ENCODE results near the gene GOLGA8Q.
"Not testable (repeated sequence)": the region's sequence is repeated elsewhere in the genome, so short reads cannot be mapped to it uniquely, and the experiment has no call there.

The GOLGA8Q gene

DNA sequence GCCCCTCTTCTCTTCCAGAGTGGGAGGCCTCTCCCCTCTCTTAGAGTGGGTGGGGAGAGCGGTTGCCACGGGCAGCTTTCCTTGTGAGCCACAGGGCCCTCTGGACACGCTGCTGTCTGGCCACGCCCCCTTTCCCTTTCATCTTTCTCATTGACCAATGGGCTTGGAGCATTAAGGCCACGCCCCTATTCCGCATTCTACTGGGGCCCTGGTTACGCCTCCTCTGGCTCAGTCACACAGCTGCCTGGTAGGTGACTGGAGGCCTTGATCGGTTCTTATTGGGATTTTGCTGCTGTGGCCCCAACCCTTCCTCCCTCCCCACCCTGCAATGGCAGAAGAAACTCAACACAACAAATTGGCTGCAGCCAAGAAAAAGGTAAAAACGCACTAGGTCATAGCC lies at the start of gene GOLGA8Q:
Gene GOLGA8Q, plus strand, starts transcription at position 301 of the 400 bp plus-strand sequence. Its CDS starts 28 bp downstream, at position 329.
- DNase-seq (ENCODE audit: low read depth in 2 of 2), result not testable (repeated sequence)

- not testable (repeated sequence) for DNase-seq (ENCODE audit: low read depth in 2 of 2)
Observed at GRCh38 chr15:30502904-30503781, 48.7 kb upstream of the GOLGA8Q start.

DNA sequence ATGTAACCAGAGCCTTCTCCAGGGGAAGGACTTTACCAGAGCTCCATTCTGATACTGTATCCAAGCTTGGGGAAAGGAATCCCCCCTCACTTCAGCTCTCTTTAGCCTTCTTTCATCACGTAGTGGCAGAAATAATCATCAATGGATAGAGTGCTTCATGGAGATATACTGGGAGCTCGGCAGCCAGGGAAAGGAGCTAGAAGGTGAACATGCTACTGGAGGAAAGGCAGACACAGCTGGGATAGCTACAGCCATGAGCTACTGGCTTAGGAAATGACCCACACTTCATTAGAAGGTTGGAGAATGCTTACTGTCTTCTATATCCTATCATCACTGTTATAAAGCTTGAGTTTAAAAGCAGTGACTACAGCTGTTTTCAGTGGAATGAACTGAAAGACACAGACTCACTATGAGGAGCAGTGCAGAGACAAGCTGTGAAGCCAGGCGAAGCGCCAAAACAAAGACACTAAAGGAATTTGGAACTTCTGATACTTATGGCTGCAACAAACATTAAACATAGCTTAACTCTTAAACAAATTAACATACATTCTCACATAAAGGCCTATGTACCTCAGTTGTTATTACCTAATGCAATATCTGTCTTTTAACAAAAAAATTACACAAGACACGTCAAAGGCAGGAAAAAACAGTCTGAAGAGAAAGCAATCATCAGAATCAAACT lies 47.5 kb upstream of the GOLGA8Q start:
- DNase-seq (ENCODE audit: low read depth in 2 of 2), result not testable (repeated sequence)

DNA sequence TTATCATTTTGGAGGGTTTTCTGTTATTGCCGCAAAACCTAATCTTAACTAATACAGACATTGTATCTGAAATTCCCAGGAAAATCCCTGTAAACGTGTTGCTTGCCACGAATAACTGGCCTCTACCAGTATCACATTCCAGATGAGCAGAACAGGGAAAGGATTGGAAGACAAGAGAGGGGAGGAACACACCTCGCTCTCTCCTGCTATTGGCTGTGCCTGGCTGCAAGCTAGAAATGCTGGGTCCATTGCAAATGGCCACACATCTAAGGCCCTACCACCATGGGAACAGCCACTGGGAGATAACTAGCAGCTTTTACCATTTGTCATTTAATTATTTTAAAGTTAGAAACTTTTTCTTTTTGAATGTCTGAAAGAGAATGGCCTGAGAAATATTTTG lies 37.3 kb upstream of the GOLGA8Q start:
- DNase-seq (ENCODE audit: low read depth in 2 of 2), result not testable (repeated sequence)

- DNase-seq (ENCODE audit: low read depth in 2 of 2), result not testable (repeated sequence)
Observed at GRCh38 chr15:30523453-30524243, 28.2 kb upstream of the GOLGA8Q start.

GRCh38 chr15:30525912-30526311 lies 25.9 kb upstream of the GOLGA8Q start:
- DNase-seq (ENCODE audit: low read depth in 2 of 2), result not testable (repeated sequence)

DNA sequence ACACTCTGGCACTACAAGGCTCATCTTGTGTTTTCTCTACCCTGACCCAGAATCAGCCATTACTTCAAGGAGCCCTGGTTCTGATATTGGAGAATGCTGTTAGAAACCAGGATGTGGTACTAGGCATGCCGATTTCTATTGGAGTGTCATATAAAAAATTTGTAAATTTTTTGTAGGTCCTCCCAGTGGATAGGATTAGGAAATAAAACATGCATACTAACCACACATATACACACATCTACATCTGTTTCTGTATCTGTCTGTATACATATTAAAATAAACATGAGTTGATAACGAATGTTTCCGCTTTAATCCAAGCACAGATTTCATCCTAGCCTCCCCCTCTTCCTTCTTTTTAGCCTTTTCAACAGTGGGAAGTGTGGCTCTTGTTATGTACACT lies 22.8 kb upstream of the GOLGA8Q start:
- DNase-seq (ENCODE audit: low read depth in 2 of 2), result not testable (repeated sequence)

- DNase-seq (ENCODE audit: low read depth in 2 of 2), result not testable (repeated sequence)
Observed at GRCh38 chr15:30566949-30567348, 15.1 kb downstream of the GOLGA8Q start.

DNA sequence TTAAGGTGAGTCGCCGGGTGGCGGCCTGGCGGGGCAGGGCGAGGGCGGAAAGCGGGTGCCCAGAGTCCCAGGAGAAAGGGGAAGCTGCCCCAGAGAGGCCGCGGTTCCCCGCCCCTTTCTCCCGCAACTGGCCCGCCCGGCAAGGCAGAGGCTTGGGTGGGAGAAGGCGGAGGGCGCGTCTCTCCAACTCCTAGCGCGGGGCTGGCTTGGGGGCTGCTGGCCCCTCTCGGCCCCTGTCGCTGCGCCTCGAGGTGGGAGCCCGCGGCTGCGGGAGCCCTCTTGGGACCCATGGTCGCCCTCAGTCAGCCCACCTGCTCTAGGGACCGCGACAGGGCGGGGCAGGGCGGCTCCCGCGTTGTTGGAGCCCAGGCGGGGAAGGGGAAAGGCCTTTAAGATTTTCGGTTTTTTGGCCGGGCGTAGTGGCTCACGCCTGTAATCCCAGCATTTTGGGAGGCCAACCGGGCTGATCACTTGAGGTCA lies 21.2 kb downstream of the GOLGA8Q start:
- DNase-seq (ENCODE audit: low read depth in 2 of 2), result not testable (repeated sequence)

DNA sequence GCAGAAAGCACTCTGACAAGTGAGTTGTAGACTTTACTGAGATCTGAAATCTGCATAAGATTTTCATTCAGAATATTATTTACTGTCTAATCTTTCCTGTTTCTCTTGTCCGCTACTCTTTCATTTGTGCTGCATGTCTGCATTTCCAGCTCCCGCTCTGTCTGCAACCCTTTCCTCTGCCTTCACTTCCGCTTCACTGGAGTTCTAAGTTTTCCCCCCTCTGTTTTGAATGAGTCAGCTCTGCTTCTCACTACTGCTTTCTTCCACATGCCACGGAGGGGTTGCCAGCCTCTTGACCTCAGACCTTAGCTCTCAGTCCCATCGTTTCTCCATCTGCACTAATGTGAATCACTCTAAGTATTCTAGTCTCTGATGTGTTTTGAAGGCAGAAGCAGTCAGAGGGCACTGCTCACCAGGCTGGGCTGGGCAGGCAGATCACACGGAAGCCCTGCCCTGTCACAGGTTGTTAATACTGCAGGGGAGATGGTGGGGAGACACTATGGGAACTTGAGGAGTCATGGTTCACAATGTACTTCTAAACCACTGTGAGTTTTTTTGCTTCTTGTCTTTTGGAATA lies 27.6 kb downstream of the GOLGA8Q start:
- not testable (repeated sequence) for DNase-seq (ENCODE audit: low read depth in 2 of 2)

GRCh38 chr15:30580716-30581115 lies 28.9 kb downstream of the GOLGA8Q start:
- DNase-seq (ENCODE audit: low read depth in 2 of 2), result not testable (repeated sequence)

DNA sequence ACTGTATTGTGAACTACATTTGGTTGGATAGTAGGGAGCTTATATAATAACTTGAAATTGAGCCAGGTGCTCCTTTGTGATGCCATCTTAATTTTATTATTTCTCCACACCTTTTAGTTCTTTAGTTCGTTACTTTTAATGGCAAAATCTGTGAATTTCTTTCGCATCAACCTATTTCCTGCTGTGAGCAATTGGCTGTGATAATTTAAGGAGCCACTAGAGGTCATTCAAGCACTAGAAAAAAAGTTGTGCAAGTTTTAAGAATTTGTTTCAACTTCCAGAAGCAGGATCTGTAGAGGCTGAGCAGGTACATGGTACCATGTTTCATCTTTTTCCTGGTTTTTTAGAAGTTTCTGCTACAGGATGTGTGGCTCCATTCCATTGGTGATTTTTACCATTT lies 47.1 kb downstream of the GOLGA8Q start:
- not testable (repeated sequence) for DNase-seq (ENCODE audit: low read depth in 2 of 2)

DNA sequence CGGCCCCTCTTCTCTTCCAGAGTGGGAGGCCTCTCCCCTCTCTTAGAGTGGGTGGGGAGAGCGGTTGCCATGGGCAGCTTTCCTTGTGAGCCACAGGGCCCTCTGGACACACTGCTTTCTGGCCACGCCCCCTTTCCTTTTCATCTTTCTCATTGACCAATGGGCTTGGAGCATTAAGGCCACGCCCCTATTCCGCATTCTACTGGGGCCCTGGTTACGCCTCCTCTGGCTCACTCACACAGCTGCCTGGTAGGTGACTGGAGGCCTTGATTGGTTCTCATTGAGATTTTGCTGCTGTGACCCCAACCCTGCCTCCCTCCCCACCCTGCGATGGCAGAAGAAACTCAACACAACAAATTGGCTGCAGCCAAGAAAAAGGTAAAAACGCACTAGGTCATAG lies 51.9 kb downstream of the GOLGA8Q start, which contains the start of gene GOLGA8H:
Gene GOLGA8H, plus strand, starts transcription at position 233 of the 400 bp plus-strand sequence. Its CDS starts 98 bp downstream, at position 331.
- DNase-seq (ENCODE audit: low read depth in 2 of 2), result not testable (repeated sequence)

Measured in stimulated activated CD8-positive, alpha-beta memory T cell treated with anti-CD3 and anti-CD28 coated beads, Interleukin-7, amount 100 ng/mL, for 4 hours (primary cell).